CD4-positive, alpha-beta T cell (primary cell): ENCODE data around the gene MACC1. TPM values are rescaled to one million over a fixed set of nuclear protein-coding genes. Genes with fewer than 3 reads are reported as not detected.

ENCODE experiments used
- ATAC-seq: fragments of 200-7000 bp; cut with Tn5 transposase; one replicate; pipeline ENCODE4 v1.10.0; 2022; ENCODE audit warnings: mild to moderate bottlenecking; ENCODE audit not compliant: poor library complexity
- CTCF ChIA-PET: fragments of 350-600 bp; sonication (Branson Sonifier 250); formaldehyde crosslinking; loops from one replicate; lab custom pipeline; 2021; ENCODE audit warnings: antibody characterized with exemption, inconsistent platforms; lab: Charles Lee
- POLR2A ChIA-PET: fragments of 350-600 bp; sonication (Branson Sonifier 250); formaldehyde crosslinking; loops from one replicate; lab custom pipeline; 2021; ENCODE audit warnings: antibody characterized with exemption, inconsistent platforms; lab: Charles Lee
- DNase-seq, 14 experiments: peaks; one replicate each; pipeline ENCODE4 v3.0.0-alpha.2; 2013 to 2020; ENCODE audit warnings: mixed read lengths in 2 of 14
- H3K27ac ChIP-seq, 2 donors: one replicate each; pipeline versions ENCODE4 v1.5.1 to v1.7.0; 2013; ENCODE audit warnings: low read length in 2 of 2, low read depth in 1 of 2, mild to moderate bottlenecking in 1 of 2
- H3K27me3 ChIP-seq, 2 experiments: 1 replicate in 1 of 2; 2 replicates in 1 of 2; pipeline versions ENCODE4 v1.6.1 to v1.7.0; 2013; ENCODE audit warnings: low read length in 2 of 2, control low read depth in 1 of 2, mild to moderate bottlenecking in 1 of 2, moderate library complexity in 1 of 2; ENCODE audit not compliant: insufficient read depth in 2 of 2, control insufficient read depth in 1 of 2
- H3K36me3 ChIP-seq: one replicate; pipeline ENCODE4 v1.6.1; 2013; ENCODE audit warnings: low read length, control low read depth; ENCODE audit not compliant: insufficient read depth
- H3K4me1 ChIP-seq: one replicate; pipeline ENCODE4 v1.6.1; 2013; ENCODE audit warnings: low read length, control low read depth; ENCODE audit not compliant: insufficient read depth
- H3K4me3 ChIP-seq: one replicate; pipeline ENCODE4 v1.5.1; 2013; ENCODE audit warnings: mild to moderate bottlenecking, low read length, moderate library complexity
- H3K9me3 ChIP-seq, 2 experiments: 1 replicate in 1 of 2; 2 replicates in 1 of 2; pipeline versions ENCODE4 v1.6.1 to v1.7.0; 2013; ENCODE audit warnings: low read length in 2 of 2, mild to moderate bottlenecking in 2 of 2, control low read depth in 1 of 2, moderate library complexity in 1 of 2; ENCODE audit not compliant: control insufficient read depth in 1 of 2, insufficient read depth in 1 of 2
- H3K27ac Mint-ChIP-seq: one replicate; pipeline ENCODE4 v1.8.0; 2020; ENCODE audit warnings: mixed read lengths
- H3K27me3 Mint-ChIP-seq: one replicate; pipeline ENCODE4 v1.8.0; 2021; ENCODE audit warnings: mixed read lengths
- H3K36me3 Mint-ChIP-seq: one replicate; pipeline ENCODE4 v1.8.0; 2021; ENCODE audit warnings: low read depth, mixed read lengths
- H3K4me1 Mint-ChIP-seq: one replicate; pipeline ENCODE4 v1.8.0; 2021; ENCODE audit warnings: low read depth, mixed read lengths
- H3K4me3 Mint-ChIP-seq: one replicate; pipeline ENCODE4 v1.8.0; 2020; ENCODE audit warnings: mild to moderate bottlenecking, mixed read lengths
- H3K9me3 Mint-ChIP-seq: one replicate; pipeline ENCODE4 v1.8.0; 2020; ENCODE audit warnings: mixed read lengths
- CTCF ChIP-seq: fragments of 200-600 bp; IDR thresholded peaks from one replicate; pipeline ENCODE4 v1.8.0; 2022; ENCODE audit warnings: antibody characterized with exemption, mild to moderate bottlenecking
- intact Hi-C, 2 experiments: fragments of 100-400 bp; cut with DNase I in 1 of 2; cut with micrococcal nuclease in 1 of 2; formaldehyde crosslinking; loops; one replicate each; pipeline versions ENCODE4 v1.15.1 to v1.9.0; 2023 to 2025; cut with DNase I, micrococcal nuclease
- total RNA-seq, 174 experiments: library from RNA in 2 of 174; stranded (reverse) in 2 of 174; gene quantifications; one replicate each; pipeline ENCODE4 v1.2.3 and lab custom pipeline; 2021 to 2026

Gene MACC1
- total RNA-seq, 2 experiments from 2014 or later, result 0.05 to 0.14 TPM

GRCh38 chr7:20241194-20241910 is 24.2 kb upstream of the MACC1 start:
- CTCF ChIA-PET, result no interaction called here
- no peak for TF ChIP-seq CTCF

GRCh38 chr7:20240080-20240926 is 23.1 kb upstream of the MACC1 start:
- Mint-ChIP-seq H3K27ac (no peak overlapping the region), H3K4me1 (no peaks in the 10 kb centered on the region), H3K4me3 (no peak overlapping the region), H3K27me3 (no peaks in the 10 kb centered on the region), H3K36me3 (no peaks in the 10 kb centered on the region), H3K9me3 (no peaks in the 10 kb centered on the region)
- CTCF ChIA-PET, result no interaction called here
- Histone ChIP-seq H3K4me3 (no peak overlapping the region), H3K4me1 (no peaks in the 10 kb centered on the region), H3K36me3 (no peaks in the 10 kb centered on the region), H3K27ac (no peak overlapping the region), H3K27me3 (no peaks in the 10 kb centered on the region), H3K9me3 (no peaks in the 10 kb centered on the region)
- no peak for TF ChIP-seq CTCF
- POLR2A ChIA-PET, result no interaction called here
- no peak for ATAC-seq
- DNase-seq, result no peak
- intact Hi-C loops, result no loop called here

More at GRCh38 chr7:20241194-20241910, 24.2 kb upstream of the MACC1 start:
- no peaks in the 10 kb centered on the region for H3K27me3 Mint-ChIP-seq
- no peaks in the 10 kb centered on the region for H3K9me3 Mint-ChIP-seq
- H3K4me1 Mint-ChIP-seq, result no peaks in the 10 kb centered on the region
- no peaks in the 10 kb centered on the region for H3K36me3 ChIP-seq
- DNase-seq (no peak), ATAC-seq (no peak)
- intact Hi-C loops, result no loop called here
- H3K27me3 ChIP-seq, result no peaks in the 10 kb centered on the region
- no peaks in the 10 kb centered on the region for H3K36me3 Mint-ChIP-seq
- no peak overlapping the region for H3K4me3 ChIP-seq
- no peak overlapping the region for H3K27ac Mint-ChIP-seq
- no peak overlapping the region for H3K27ac ChIP-seq
- H3K4me1 ChIP-seq, result no peaks in the 10 kb centered on the region
- H3K9me3 ChIP-seq, result no peaks in the 10 kb centered on the region
- H3K4me3 Mint-ChIP-seq, result no peak overlapping the region
- POLR2A ChIA-PET, result no interaction called here

DNA sequence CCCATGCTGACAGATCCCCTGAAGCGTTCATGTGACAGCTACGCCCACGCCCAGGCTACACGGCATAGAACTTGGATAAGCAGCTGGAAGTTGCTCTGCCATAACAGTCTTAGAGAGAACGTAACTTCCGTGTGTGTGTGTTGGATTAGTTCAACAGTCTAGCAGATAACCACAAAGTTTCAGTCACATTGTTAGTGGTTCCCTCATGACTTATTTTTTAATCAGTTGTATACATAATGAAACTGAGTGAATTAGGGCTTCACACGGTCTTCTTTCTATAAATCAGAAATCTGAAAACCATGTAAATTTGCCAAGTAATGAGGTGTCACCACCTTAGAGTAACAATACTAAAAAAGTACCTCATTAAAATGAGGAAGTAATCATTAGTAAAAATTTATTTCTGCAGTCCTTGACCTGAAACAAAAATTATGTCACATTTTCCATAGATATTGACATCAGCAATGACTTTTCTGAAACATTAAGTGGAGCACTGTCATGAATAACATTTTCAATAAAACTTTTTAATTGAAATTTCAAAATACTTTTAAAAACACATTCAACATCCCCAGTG is 21.7 kb upstream of the MACC1 start:
- H3K4me1 ChIP-seq, result no peaks in the 10 kb centered on the region
- no peak for TF ChIP-seq CTCF
- H3K4me3 ChIP-seq, result no peak overlapping the region
- H3K4me3 Mint-ChIP-seq, result no peak overlapping the region
- peak in 3 of 14 experiments; percentile 15 to 58 (median 41) for DNase-seq
- no peaks in the 10 kb centered on the region for H3K9me3 ChIP-seq
- H3K4me1 Mint-ChIP-seq, result no peaks in the 10 kb centered on the region
- ATAC-seq, result no peak
- no peaks in the 10 kb centered on the region for H3K36me3 ChIP-seq
- no peak overlapping the region for H3K27ac ChIP-seq
- POLR2A ChIA-PET, result no interaction called here
- no peaks in the 10 kb centered on the region for H3K9me3 Mint-ChIP-seq
- H3K27me3 ChIP-seq, result no peaks in the 10 kb centered on the region
- H3K36me3 Mint-ChIP-seq, result no peaks in the 10 kb centered on the region
- intact Hi-C loops, result no loop called here
- H3K27me3 Mint-ChIP-seq, result no peaks in the 10 kb centered on the region
- no peak overlapping the region for H3K27ac Mint-ChIP-seq
- CTCF ChIA-PET, result no interaction called here
